ENCODE measurements around the gene DLG5.

DLG5 gene

DNA sequence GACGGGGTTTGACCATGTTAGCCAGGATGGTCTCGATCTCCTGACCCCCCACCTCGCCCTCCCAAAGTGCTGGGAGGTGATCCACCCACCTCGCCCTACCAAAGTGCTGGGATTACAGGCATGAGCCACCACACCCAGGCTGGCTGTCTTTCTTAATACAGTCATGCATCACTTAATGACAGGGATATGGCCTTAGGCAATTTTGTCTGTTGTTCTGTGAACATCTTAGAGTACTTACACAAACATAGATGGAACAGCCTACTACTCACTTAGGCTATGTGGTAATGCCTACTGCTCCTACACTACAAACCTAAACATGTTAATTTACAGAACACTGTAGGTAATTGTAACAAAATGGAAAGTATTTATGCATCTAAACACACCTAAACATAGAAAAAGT, 182.3 kb downstream of the DLG5 start:
- TF ChIP-seq, protein P1, sequence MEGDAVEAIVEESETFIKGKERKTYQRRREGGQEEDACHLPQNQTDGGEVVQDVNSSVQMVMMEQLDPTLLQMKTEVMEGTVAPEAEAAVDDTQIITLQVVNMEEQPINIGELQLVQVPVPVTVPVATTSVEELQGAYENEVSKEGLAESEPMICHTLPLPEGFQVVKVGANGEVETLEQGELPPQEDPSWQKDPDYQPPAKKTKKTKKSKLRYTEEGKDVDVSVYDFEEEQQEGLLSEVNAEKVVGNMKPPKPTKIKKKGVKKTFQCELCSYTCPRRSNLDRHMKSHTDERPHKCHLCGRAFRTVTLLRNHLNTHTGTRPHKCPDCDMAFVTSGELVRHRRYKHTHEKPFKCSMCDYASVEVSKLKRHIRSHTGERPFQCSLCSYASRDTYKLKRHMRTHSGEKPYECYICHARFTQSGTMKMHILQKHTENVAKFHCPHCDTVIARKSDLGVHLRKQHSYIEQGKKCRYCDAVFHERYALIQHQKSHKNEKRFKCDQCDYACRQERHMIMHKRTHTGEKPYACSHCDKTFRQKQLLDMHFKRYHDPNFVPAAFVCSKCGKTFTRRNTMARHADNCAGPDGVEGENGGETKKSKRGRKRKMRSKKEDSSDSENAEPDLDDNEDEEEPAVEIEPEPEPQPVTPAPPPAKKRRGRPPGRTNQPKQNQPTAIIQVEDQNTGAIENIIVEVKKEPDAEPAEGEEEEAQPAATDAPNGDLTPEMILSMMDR (IDR thresholded peaks at IDR 0.05; ENCODE audit: control insufficient read depth, insufficient read depth, low read depth, low read length, missing control alignments): no peak
- H3K4me3 ChIP-seq (ENCODE audit: control insufficient read depth, low read depth, low read length): no peak overlapping the region
- DNase-seq (ENCODE audit: low read depth): no peak

DNA sequence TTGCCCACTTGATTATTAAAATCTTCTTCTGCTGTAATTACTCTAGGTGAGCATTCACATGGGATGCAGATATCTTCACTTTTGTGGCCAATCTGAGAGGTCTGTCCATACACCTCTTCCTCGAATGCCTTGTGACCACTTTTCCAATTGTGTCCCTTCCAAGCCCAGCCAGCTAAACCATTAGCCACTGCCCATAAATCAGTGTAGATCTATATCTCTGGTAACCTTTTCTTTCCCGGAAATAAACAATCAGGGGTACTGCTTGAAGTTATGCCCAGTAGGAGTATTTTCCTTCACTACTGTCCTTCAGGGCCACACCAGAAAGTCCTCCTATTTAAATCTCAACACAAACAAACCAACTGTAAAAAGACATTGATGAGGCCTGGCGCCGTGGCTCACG, 184.4 kb downstream of the DLG5 start:
- TF ChIP-seq, protein P1 (IDR thresholded peaks at IDR 0.05; ENCODE audit: control insufficient read depth, insufficient read depth, low read depth, low read length, missing control alignments): no peak
- no peak overlapping the region for H3K4me3 ChIP-seq (ENCODE audit: control insufficient read depth, low read depth, low read length)
- DNase-seq (ENCODE audit: low read depth): no peak

DNA sequence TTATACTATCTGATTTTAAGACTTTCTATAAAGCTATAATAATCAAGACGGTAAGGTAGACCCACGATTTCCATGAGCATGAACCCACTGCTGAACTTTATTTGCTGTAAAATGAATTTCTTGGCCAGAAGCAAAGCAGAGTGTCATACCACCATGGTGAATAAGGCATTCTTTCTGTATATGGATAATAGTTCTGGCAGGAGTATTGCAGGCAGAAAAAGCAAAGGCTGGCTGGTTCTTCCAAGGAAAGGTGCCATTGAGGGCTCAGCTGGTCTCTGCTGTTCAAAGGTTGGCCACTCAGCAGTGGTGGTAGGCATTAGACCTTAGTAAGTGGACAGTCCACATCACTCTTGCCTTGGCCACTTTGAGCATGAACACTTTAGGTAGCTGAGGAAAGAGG, 184.8 kb downstream of the DLG5 start:
- TF ChIP-seq, protein P1 (IDR thresholded peaks at IDR 0.05; ENCODE audit: control insufficient read depth, insufficient read depth, low read depth, low read length, missing control alignments): no peak

More for the DNA sequence above, 184.8 kb downstream of the DLG5 start:
- H3K4me3 ChIP-seq (ENCODE audit: control insufficient read depth, low read depth, low read length): no peak overlapping the region
- DNase-seq (ENCODE audit: low read depth): peak; percentile 27
